Measurements from ENCODE around the gene PRSS48.
"Not testable (repeated sequence)": the region's sequence is repeated elsewhere in the genome, so short reads cannot be mapped to it uniquely, and the experiment has no call there.

Gene PRSS48

GRCh38 chr4:151321586-151321985 is 44.6 kb downstream of the PRSS48 start:
- DNase-seq: no peak

- not testable (repeated sequence) for DNase-seq
These were observed 45.2 kb downstream of the PRSS48 start for GRCh38 chr4:151322161-151322560.

GRCh38 chr4:151322570-151322969 is 45.6 kb downstream of the PRSS48 start:
- no peak for DNase-seq

GRCh38 chr4:151323667-151324066 is 46.7 kb downstream of the PRSS48 start:
- no peak for DNase-seq

- DNase-seq: no peak
These were observed 47.3 kb downstream of the PRSS48 start for GRCh38 chr4:151324124-151324751.

- no peak for DNase-seq
These were observed 47.8 kb downstream of the PRSS48 start for GRCh38 chr4:151324752-151325110.

GRCh38 chr4:151325111-151325948 is 48.4 kb downstream of the PRSS48 start, which contains the start of gene SH3D19:
Gene SH3D19 (minus strand): TSS chr4:151325605. CDS start chr4:151325352, 253 bp downstream.
- DNase-seq: no peak

- DNase-seq: no peak
These were observed 48.9 kb downstream of the PRSS48 start for GRCh38 chr4:151325949-151326246.

GRCh38 chr4:151329217-151330007 is 52.5 kb downstream of the PRSS48 start:
- no peak for DNase-seq

GRCh38 chr4:151331276-151332042 is 54.5 kb downstream of the PRSS48 start:
- DNase-seq: no peak

- no peak for DNase-seq
These were observed 62.5 kb downstream of the PRSS48 start for GRCh38 chr4:151339467-151339866.

GRCh38 chr4:151340751-151341385 is 63.9 kb downstream of the PRSS48 start:
- no peak for DNase-seq

Data from GOT3 (cell line).